HG03066 (cell line): Measurements from ENCODE around the gene GPLD1.

Source experiments
- ATAC-seq: cut with Tn5 transposase; IDR thresholded peaks from one replicate; pipeline ENCODE4 v1.9.1; 2021; ENCODE audit warnings: low read depth; ENCODE audit not compliant: unreplicated experiment

The GPLD1 gene

GRCh38 chr6:24458941-24459340, 30.4 kb downstream of the GPLD1 start:
- ATAC-seq, result no peak

GRCh38 chr6:24458134-24458533, 31.2 kb downstream of the GPLD1 start:
- no peak for ATAC-seq

GRCh38 chr6:24455061-24455460, 34.3 kb downstream of the GPLD1 start:
- ATAC-seq, result no peak

- ATAC-seq, result no peak
These were observed 34.9 kb downstream of the GPLD1 start for GRCh38 chr6:24454452-24454851.

GRCh38 chr6:24453921-24454320, 35.5 kb downstream of the GPLD1 start:
- ATAC-seq, result no peak

GRCh38 chr6:24451581-24452388, 37.6 kb downstream of the GPLD1 start:
- ATAC-seq, result no peak

GRCh38 chr6:24448828-24449525, 40.4 kb downstream of the GPLD1 start:
- no peak for ATAC-seq

GRCh38 chr6:24448396-24448795, 41.0 kb downstream of the GPLD1 start:
- no peak for ATAC-seq

GRCh38 chr6:24446670-24447069, 42.7 kb downstream of the GPLD1 start:
- ATAC-seq, result no peak

- no peak for ATAC-seq
These were observed 43.7 kb downstream of the GPLD1 start for GRCh38 chr6:24445704-24446103.

- no peak for ATAC-seq
These were observed 44.8 kb downstream of the GPLD1 start for GRCh38 chr6:24444588-24444987.

- ATAC-seq, result no peak
These were observed 47.8 kb downstream of the GPLD1 start for GRCh38 chr6:24441599-24441904.

GRCh38 chr6:24440897-24441598, 48.3 kb downstream of the GPLD1 start:
- no peak for ATAC-seq

- no peak for ATAC-seq
These were observed 49.4 kb downstream of the GPLD1 start for GRCh38 chr6:24439858-24440539.

GRCh38 chr6:24436979-24437378, 52.4 kb downstream of the GPLD1 start:
- ATAC-seq, result no peak

GRCh38 chr6:24432611-24433010, 56.8 kb downstream of the GPLD1 start:
- no peak for ATAC-seq

- ATAC-seq, result no peak
These were observed 58.3 kb downstream of the GPLD1 start for GRCh38 chr6:24431045-24431451.

GRCh38 chr6:24430086-24430485, 59.3 kb downstream of the GPLD1 start:
- no peak for ATAC-seq

- no peak for ATAC-seq
These were observed 60.2 kb downstream of the GPLD1 start for GRCh38 chr6:24429146-24429545.

GRCh38 chr6:24428615-24429014, 60.8 kb downstream of the GPLD1 start:
- no peak for ATAC-seq
